Kidney (tissue), 14 donors: ENCODE data around the gene MDGA2. TPM values are rescaled to one million over a fixed set of nuclear protein-coding genes. Genes with fewer than 3 reads are reported as not detected.
"Not testable (repeated sequence)": the region's sequence is repeated elsewhere in the genome, so short reads cannot be mapped to it uniquely, and the experiment has no call there.

Source experiments
- DNase-seq, 5 donors: peaks; one replicate each; pipeline ENCODE4 v3.0.0-alpha.2; 2013 to 2020
- FAIRE-seq: peaks from 2 replicates; lab custom pipeline; 2012; peaks lifted over from hg19 to GRCh38; lab: Jason Lieb, UNC
- H3K27ac ChIP-seq, 2 donors: one replicate each; pipeline ENCODE4 v1.7.0; 2013; ENCODE audit warnings: low read depth in 2 of 2, low read length in 2 of 2, inconsistent platforms in 1 of 2
- H3K27me3 ChIP-seq: one replicate; pipeline ENCODE4 v1.7.1; 2013; ENCODE audit warnings: low read length, inconsistent platforms; ENCODE audit not compliant: control insufficient read depth, insufficient read depth
- H3K36me3 ChIP-seq, 3 donors: one replicate each; pipeline versions ENCODE4 v1.7.0 to v1.7.1; 2013; ENCODE audit warnings: low read length in 3 of 3, control low read depth in 1 of 3, inconsistent platforms in 1 of 3; ENCODE audit not compliant: insufficient read depth in 3 of 3, control insufficient read depth in 2 of 3
- H3K4me1 ChIP-seq, 3 donors: one replicate each; pipeline versions ENCODE4 v1.7.0 to v1.7.1; 2013; ENCODE audit warnings: low read length in 3 of 3, inconsistent platforms in 1 of 3, low read depth in 1 of 3; ENCODE audit not compliant: control insufficient read depth in 2 of 3, insufficient read depth in 2 of 3
- H3K4me3 ChIP-seq, 3 donors: one replicate each; pipeline versions ENCODE4 v1.7.0 to v1.8.1; 2013; ENCODE audit warnings: low read length in 3 of 3, control low read depth in 1 of 3, inconsistent platforms in 1 of 3
- H3K9ac ChIP-seq, 3 donors: one replicate each; pipeline versions ENCODE4 v1.7.0 to v1.7.1; 2013; ENCODE audit warnings: low read length in 3 of 3, control low read depth in 1 of 3, inconsistent platforms in 1 of 3
- H3K9me3 ChIP-seq, 3 donors: one replicate each; pipeline versions ENCODE4 v1.7.0 to v1.7.1; 2013; ENCODE audit warnings: low read length in 3 of 3, control low read depth in 1 of 3, inconsistent platforms in 1 of 3; ENCODE audit not compliant: control insufficient read depth in 2 of 3, insufficient read depth in 1 of 3
- CTCF ChIP-seq: IDR thresholded peaks from 3 replicates; pipeline ENCODE4 v1.5.1; 2012; ENCODE audit warnings: mild to moderate bottlenecking, moderate library complexity, borderline replicate concordance; ENCODE audit not compliant: insufficient read depth; ENCODE audit errors: extremely low read depth
- intact Hi-C: fragments of 100-400 bp; cut with DNase I; formaldehyde crosslinking; loops from one replicate; pipeline ENCODE4 v1.11.1; 2022
- polyA plus RNA-seq: library from polyadenylated mRNA; stranded (reverse); fragments of 350-450 nt; fragmentation: Illumina TruSeq; extraction: RNeasy Lipid Tissue Mini Kit (QIAGEN cat#74804); gene quantifications from one replicate; pipeline ENCODE4 v1.2.3, GENCODE V29; 2014; ENCODE audit warnings: low read depth, low replicate concordance; ENCODE audit not compliant: insufficient read depth
- total RNA-seq: library from RNA; stranded (reverse); fragmentation: NEBNext Ultra II Directional; extraction: Animal tissue kit (Norgen Biotek cat#: 25700); gene quantifications from one replicate; pipeline ENCODE4 v1.2.1, GENCODE V29; 2021
- donor health status: control.
- donor health status: control.
- donor health status: control.
- donor health status: control.
- donor health status: control.
- donor health status: DM: yes; HTN: yes; CAD: no.
- donor health status: Normal renal cell carcinoma (clear cell type).

The MDGA2 gene
- total and polyA plus RNA-seq, 2 donors from 2014 or later: 0.41 TPM; not detected in 1

GRCh38 chr14:47302121-47302520, 373.3 kb downstream of the MDGA2 start:
- intact Hi-C loops: no loop called here
- H3K27ac ChIP-seq: no peak overlapping the region
- H3K4me1 ChIP-seq: no peaks in the 10 kb centered on the region
- no peak for TF ChIP-seq CTCF
- no peak for DNase-seq
- H3K4me3 ChIP-seq: no peak overlapping the region
- FAIRE-seq: no peak
- no peaks in the 10 kb centered on the region for H3K9me3 ChIP-seq
- no peaks in the 10 kb centered on the region for H3K36me3 ChIP-seq
- H3K9ac ChIP-seq: no peak overlapping the region
- no peaks in the 10 kb centered on the region for H3K27me3 ChIP-seq

DNA sequence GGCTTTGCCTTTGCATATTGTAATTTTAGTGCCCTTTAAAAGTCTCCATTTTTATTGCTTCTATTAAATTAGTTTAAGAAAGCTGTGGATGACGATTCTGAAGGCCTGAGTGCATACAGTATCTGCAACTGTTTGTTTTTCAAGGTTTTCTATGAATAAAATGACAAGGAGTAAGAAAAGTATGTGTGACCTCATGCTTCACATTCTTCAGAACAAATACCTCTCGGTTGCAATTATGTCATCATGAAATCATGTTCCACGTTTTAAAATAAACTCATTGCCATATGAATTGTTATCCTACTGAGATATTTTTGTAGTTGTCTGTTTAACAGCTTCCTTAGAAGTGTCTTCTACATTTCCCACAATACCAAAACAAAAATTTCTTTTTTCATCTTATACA, 374.6 kb downstream of the MDGA2 start:
- no peak for TF ChIP-seq CTCF
- DNase-seq (no peak), FAIRE-seq (no peak)
- Histone ChIP-seq H3K4me1 (no peaks in the 10 kb centered on the region), H3K27me3 (no peaks in the 10 kb centered on the region), H3K4me3 (no peak overlapping the region), H3K9ac (no peak overlapping the region), H3K27ac (no peak overlapping the region), H3K36me3 (no peaks in the 10 kb centered on the region), H3K9me3 (no peaks in the 10 kb centered on the region)
- intact Hi-C loops: no loop called here

GRCh38 chr14:47297374-47297773, 378.0 kb downstream of the MDGA2 start:
- Histone ChIP-seq H3K27me3 (no peaks in the 10 kb centered on the region), H3K9me3 (no peaks in the 10 kb centered on the region), H3K9ac (no peak overlapping the region), H3K4me1 (no peaks in the 10 kb centered on the region), H3K36me3 (no peaks in the 10 kb centered on the region), H3K27ac (no peak overlapping the region), H3K4me3 (no peak overlapping the region)
- DNase-seq (no peak), FAIRE-seq (no peak)
- TF ChIP-seq CTCF: no peak
- intact Hi-C loops: no loop called here

DNA sequence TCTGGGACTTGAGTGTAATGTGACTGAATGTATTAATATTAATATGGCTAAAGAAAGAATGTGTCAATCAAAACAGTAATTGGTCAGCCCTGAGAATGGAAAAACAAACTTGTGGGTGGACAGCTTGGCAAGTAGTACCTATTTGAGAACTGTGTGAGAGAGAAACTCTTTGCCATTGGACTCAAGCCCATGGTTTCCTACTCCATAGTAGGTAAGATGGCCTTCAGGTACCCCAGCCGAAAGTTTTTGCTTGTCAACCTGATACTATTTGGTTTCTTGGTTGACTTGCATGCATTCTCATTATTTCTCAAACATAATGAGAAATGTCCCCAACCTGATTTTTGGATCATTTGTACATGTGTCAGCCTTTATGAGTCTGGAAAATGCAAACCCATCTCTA, 391.1 kb downstream of the MDGA2 start:
- FAIRE-seq (no peak), DNase-seq (no peak)
- no peak for TF ChIP-seq CTCF
- no peak overlapping the region for H3K9ac ChIP-seq
- H3K36me3 ChIP-seq: no peaks in the 10 kb centered on the region
- H3K27me3 ChIP-seq: no peaks in the 10 kb centered on the region
- no peaks in the 10 kb centered on the region for H3K9me3 ChIP-seq
- intact Hi-C loops: no loop called here
- H3K27ac ChIP-seq: no peak overlapping the region
- H3K4me3 ChIP-seq: no peak overlapping the region
- no peaks in the 10 kb centered on the region for H3K4me1 ChIP-seq

DNA sequence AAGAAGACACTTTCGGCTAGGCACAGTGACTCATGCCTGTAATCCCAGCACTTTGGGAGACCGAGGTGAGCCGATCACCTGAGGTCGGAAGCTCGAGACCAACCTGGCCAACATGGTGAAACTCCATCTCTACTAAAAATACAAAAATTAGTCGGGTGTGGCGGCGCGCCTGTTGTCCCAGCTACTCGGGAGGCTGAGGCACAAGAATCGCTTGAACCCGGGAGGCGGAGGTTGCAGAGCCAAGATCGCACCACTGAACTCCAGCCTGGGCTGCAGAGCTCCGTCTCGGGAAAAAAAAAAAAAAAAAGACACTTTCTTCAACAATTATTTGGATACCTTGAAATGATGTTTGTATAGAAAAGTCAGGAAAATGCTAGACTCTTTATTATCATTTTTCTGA, 393.6 kb downstream of the MDGA2 start:
- H3K4me1 ChIP-seq, H3K9ac ChIP-seq, H3K36me3 ChIP-seq, H3K4me3 ChIP-seq, H3K9me3 ChIP-seq, FAIRE-seq, H3K27me3 ChIP-seq, H3K27ac ChIP-seq, intact Hi-C loops: not testable (repeated sequence)
- peak in 1 of 5 donors; percentile 28 for DNase-seq
